Smooth muscle cell (in vitro differentiated cells): ENCODE results near the gene CCDC12. TPM values are rescaled to one million over a fixed set of nuclear protein-coding genes. Genes with fewer than 3 reads are reported as not detected.

Source experiments
- DNase-seq: peaks from one replicate; lab custom pipeline; 2025; ENCODE audit not compliant: unreplicated experiment; lab: John Stamatoyannopoulos, UW
- H2AFZ ChIP-seq: fragments of 200-600 bp; sonication (generic); 2 replicates; pipeline ENCODE4 v1.6.0; 2016; ENCODE audit warnings: antibody characterized with exemption, low read depth, mild to moderate bottlenecking
- H3F3A ChIP-seq: fragments of 200-600 bp; sonication (generic); 2 replicates; pipeline ENCODE4 v1.6.0; 2017; ENCODE audit warnings: antibody characterized with exemption, low read depth
- H3K27ac ChIP-seq: fragments of 200-600 bp; sonication (generic); 2 replicates; pipeline ENCODE4 v1.5.1; 2016; ENCODE audit warnings: low read depth, mild to moderate bottlenecking
- H3K27me3 ChIP-seq: fragments of 200-600 bp; sonication (generic); 2 replicates; pipeline ENCODE4 v1.6.1; 2016; ENCODE audit warnings: low read depth, mild to moderate bottlenecking
- H3K36me3 ChIP-seq: fragments of 200-600 bp; sonication (generic); 2 replicates; pipeline ENCODE4 v1.5.1; 2016; ENCODE audit warnings: low read depth
- H3K4me1 ChIP-seq: fragments of 200-600 bp; sonication (generic); 2 replicates; pipeline ENCODE4 v1.5.1; 2016; ENCODE audit warnings: low read depth
- H3K4me2 ChIP-seq: fragments of 200-600 bp; sonication (generic); 2 replicates; pipeline ENCODE4 v1.6.0; 2016; ENCODE audit warnings: mild to moderate bottlenecking
- H3K4me3 ChIP-seq: fragments of 200-600 bp; sonication (generic); 2 replicates; pipeline ENCODE4 v1.5.1; 2016; ENCODE audit warnings: mild to moderate bottlenecking
- H3K79me2 ChIP-seq: fragments of 200-600 bp; sonication (generic); 2 replicates; pipeline ENCODE4 v1.6.0; 2016; ENCODE audit warnings: low read depth, mild to moderate bottlenecking
- H3K9ac ChIP-seq: fragments of 200-600 bp; sonication (generic); 2 replicates; pipeline ENCODE4 v1.6.0; 2016; ENCODE audit warnings: low read depth
- H3K9me3 ChIP-seq: fragments of 200-600 bp; sonication (generic); replicated peaks from 2 replicates; pipeline ENCODE4 v1.5.1; 2016; ENCODE audit warnings: low read depth
- H4K20me1 ChIP-seq: fragments of 200-600 bp; sonication (generic); 2 replicates; pipeline ENCODE4 v1.6.0; 2016; ENCODE audit warnings: low read depth
- WGBS: methylation state at CpG from one replicate; pipeline ENCODE4 v1.1.7; 2016; ENCODE audit warnings: low lambda C conversion rate; 5-methylcytosine and 5-hydroxymethylcytosine counted together
- polyA plus RNA-seq: library from polyadenylated mRNA; unstranded; fragments of >200 nt; fragmentation: Nextera tagmentation; extraction: Ambion mirVana; gene quantifications from 2 replicates; pipeline ENCODE4 v1.2.1, GENCODE V29; 2016
- total RNA-seq: library from RNA; depleted of rRNA; stranded (reverse); fragments of >200 nt; gene quantifications from 2 replicates; pipeline ENCODE4 v1.2.3, GENCODE V29; 2014
- TF ChIP-seq, protein P1 (sequence below): fragments of 200-600 bp; sonication (generic); IDR thresholded peaks from 2 replicates; pipeline ENCODE4 v1.5.1; 2017; ENCODE audit warnings: borderline replicate concordance, mild to moderate bottlenecking, antibody characterized with exemption; ENCODE audit not compliant: insufficient read depth, poor library complexity, severe bottlenecking

CCDC12 gene
- total and polyA plus RNA-seq, 2 experiments from 2014 or later: 23.9 to 52.4 TPM

GRCh38 chr3:46986055-46986730 is 9.6 kb upstream of the CCDC12 start:
- Histone ChIP-seq H3F3A (no peaks in the 10 kb centered on the region), H3K36me3 (no peaks in the 10 kb centered on the region), H3K4me2 (no peak overlapping the region), H2AFZ (no peak overlapping the region), H3K27me3 (no peaks in the 10 kb centered on the region), H3K79me2 (no peaks in the 10 kb centered on the region), H3K27ac (no peak overlapping the region), H3K9ac (no peak overlapping the region), H3K4me1 (peaks cover 3% of the 10 kb centered on the region), H3K4me3 (no peak overlapping the region), H4K20me1 (no peaks in the 10 kb centered on the region), H3K9me3 (no peaks in the 10 kb centered on the region)
- no peak for DNase-seq
- TF ChIP-seq, protein P1, sequence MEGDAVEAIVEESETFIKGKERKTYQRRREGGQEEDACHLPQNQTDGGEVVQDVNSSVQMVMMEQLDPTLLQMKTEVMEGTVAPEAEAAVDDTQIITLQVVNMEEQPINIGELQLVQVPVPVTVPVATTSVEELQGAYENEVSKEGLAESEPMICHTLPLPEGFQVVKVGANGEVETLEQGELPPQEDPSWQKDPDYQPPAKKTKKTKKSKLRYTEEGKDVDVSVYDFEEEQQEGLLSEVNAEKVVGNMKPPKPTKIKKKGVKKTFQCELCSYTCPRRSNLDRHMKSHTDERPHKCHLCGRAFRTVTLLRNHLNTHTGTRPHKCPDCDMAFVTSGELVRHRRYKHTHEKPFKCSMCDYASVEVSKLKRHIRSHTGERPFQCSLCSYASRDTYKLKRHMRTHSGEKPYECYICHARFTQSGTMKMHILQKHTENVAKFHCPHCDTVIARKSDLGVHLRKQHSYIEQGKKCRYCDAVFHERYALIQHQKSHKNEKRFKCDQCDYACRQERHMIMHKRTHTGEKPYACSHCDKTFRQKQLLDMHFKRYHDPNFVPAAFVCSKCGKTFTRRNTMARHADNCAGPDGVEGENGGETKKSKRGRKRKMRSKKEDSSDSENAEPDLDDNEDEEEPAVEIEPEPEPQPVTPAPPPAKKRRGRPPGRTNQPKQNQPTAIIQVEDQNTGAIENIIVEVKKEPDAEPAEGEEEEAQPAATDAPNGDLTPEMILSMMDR: no peak
- WGBS: 96% methylated on average over 4 of the region's 4 CpGs

DNA sequence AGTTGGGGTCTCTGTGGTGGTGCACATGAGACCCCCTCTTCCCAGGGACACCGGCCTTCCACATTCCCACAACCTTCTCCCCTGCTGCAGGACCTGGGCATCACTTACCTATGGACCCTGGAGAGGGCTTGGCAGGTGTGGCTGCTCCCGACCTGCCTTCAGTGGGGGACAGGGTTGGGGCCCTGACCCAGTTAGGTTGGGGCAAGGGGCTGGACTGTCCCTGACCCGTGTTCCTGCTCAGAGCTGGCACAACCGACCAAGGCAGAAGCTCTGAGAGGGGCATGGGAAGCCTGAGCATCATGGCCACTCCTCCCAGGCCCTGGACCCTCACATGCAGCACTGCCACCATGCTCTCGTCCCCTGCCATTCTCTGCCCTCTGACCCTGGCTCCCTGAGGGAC is 9.0 kb upstream of the CCDC12 start:
- Histone ChIP-seq H3K79me2 (no peaks in the 10 kb centered on the region), H3K4me2 (no peak overlapping the region), H4K20me1 (no peaks in the 10 kb centered on the region), H3K27ac (no peak overlapping the region), H3K4me1 (peaks cover 3% of the 10 kb centered on the region), H3K9me3 (no peaks in the 10 kb centered on the region), H3K4me3 (no peak overlapping the region), H2AFZ (no peak overlapping the region), H3K36me3 (no peaks in the 10 kb centered on the region), H3F3A (no peaks in the 10 kb centered on the region), H3K27me3 (no peaks in the 10 kb centered on the region), H3K9ac (no peak overlapping the region)
- WGBS: 89% methylated on average over 5 of the region's 5 CpGs
- no peak for DNase-seq
- TF ChIP-seq, protein P1: no peak

GRCh38 chr3:46984591-46985459 is 8.3 kb upstream of the CCDC12 start:
- 92% methylated on average over 11 of the region's 11 CpGs for WGBS
- no peaks in the 10 kb centered on the region for H3K36me3 ChIP-seq
- H3K4me3 ChIP-seq: no peak overlapping the region
- H3K9ac ChIP-seq: no peak overlapping the region
- H3K9me3 ChIP-seq: no peaks in the 10 kb centered on the region
- H3K79me2 ChIP-seq: no peaks in the 10 kb centered on the region
- no peak overlapping the region for H3K4me2 ChIP-seq
- TF ChIP-seq, protein P1: no peak
- H2AFZ ChIP-seq: no peak overlapping the region
- no peak overlapping the region for H3K27ac ChIP-seq
- no peaks in the 10 kb centered on the region for H3F3A ChIP-seq
- H3K27me3 ChIP-seq: no peaks in the 10 kb centered on the region
- DNase-seq: no peak
- H3K4me1 ChIP-seq: peaks cover 7% of the 10 kb centered on the region
- H4K20me1 ChIP-seq: no peaks in the 10 kb centered on the region
